HL-60 (cell line): ENCODE data around the gene TBC1D9B.

Experiments used
- DNase-seq, 2 experiments: peaks; one replicate each; pipeline ENCODE4 v3.0.0-alpha.2; 2010 to 2020; ENCODE audit warnings: low read depth in 1 of 2, low spot score in 1 of 2
- H3K27ac ChIP-seq: fragments of 250-450 bp; sonication (Bioruptor Pico); replicated peaks from 2 replicates; pipeline ENCODE4 v1.5.1; 2020; ENCODE audit warnings: mild to moderate bottlenecking, moderate library complexity
- H3K27me3 ChIP-seq: fragments of 250-450 bp; sonication (Bioruptor Pico); 2 replicates; pipeline ENCODE4 v1.5.1; 2021; ENCODE audit warnings: mild to moderate bottlenecking, moderate library complexity; ENCODE audit not compliant: insufficient read depth, poor library complexity, severe bottlenecking
- H3K4me3 ChIP-seq: replicated peaks from 2 replicates; pipeline ENCODE4 v1.5.1; 2011; ENCODE audit warnings: mild to moderate bottlenecking, control low read depth, low read length; ENCODE audit not compliant: insufficient read depth
- GABPA ChIP-seq: IDR thresholded peaks from 2 replicates; pipeline ENCODE4 v1.6.1; 2012; ENCODE audit warnings: low read depth
- POLR2AphosphoS5 ChIP-seq: IDR thresholded peaks from 2 replicates; pipeline ENCODE4 v1.6.1; 2012; ENCODE audit warnings: low read depth
- SPI1 ChIP-seq: IDR thresholded peaks from 2 replicates; pipeline ENCODE4 v1.6.1; 2012; ENCODE audit warnings: low read depth, mild to moderate bottlenecking, borderline replicate concordance
- TF ChIP-seq, protein P1 (sequence below): IDR thresholded peaks from 2 replicates; pipeline ENCODE4 v1.6.1; 2012; ENCODE audit warnings: low read depth; ENCODE audit not compliant: insufficient replicate concordance
- TF ChIP-seq, protein P2 (sequence below): IDR thresholded peaks from one replicate; pipeline ENCODE4 v1.5.1; 2011; ENCODE audit warnings: low read length, control low read depth, inconsistent platforms; ENCODE audit not compliant: insufficient read depth

Gene TBC1D9B

DNA sequence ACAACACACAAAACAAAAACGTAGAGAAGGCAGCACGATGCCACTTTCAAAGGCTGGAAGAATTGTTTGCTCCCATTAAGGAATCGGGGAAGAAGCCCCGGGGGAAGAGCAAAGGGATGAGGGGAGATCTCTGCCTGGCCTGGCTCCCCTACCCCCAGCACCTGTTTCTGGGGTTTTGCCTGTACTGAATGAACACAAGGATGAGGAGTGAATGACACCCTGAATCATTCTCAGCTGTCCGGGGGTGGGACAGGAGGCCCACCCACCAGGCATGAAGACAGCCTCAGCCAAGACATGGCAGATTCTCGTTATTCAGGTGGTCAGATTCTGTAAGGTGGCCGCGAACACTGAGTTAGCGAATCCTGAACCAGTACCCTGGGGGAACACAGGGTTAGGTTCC lies 7.5 kb downstream of the TBC1D9B start:
- H3K27ac ChIP-seq, result no peak overlapping the region
- TF ChIP-seq GABPA (no peak), SPI1 (no peak), POLR2AphosphoS5 (no peak)
- TF ChIP-seq, protein P1, sequence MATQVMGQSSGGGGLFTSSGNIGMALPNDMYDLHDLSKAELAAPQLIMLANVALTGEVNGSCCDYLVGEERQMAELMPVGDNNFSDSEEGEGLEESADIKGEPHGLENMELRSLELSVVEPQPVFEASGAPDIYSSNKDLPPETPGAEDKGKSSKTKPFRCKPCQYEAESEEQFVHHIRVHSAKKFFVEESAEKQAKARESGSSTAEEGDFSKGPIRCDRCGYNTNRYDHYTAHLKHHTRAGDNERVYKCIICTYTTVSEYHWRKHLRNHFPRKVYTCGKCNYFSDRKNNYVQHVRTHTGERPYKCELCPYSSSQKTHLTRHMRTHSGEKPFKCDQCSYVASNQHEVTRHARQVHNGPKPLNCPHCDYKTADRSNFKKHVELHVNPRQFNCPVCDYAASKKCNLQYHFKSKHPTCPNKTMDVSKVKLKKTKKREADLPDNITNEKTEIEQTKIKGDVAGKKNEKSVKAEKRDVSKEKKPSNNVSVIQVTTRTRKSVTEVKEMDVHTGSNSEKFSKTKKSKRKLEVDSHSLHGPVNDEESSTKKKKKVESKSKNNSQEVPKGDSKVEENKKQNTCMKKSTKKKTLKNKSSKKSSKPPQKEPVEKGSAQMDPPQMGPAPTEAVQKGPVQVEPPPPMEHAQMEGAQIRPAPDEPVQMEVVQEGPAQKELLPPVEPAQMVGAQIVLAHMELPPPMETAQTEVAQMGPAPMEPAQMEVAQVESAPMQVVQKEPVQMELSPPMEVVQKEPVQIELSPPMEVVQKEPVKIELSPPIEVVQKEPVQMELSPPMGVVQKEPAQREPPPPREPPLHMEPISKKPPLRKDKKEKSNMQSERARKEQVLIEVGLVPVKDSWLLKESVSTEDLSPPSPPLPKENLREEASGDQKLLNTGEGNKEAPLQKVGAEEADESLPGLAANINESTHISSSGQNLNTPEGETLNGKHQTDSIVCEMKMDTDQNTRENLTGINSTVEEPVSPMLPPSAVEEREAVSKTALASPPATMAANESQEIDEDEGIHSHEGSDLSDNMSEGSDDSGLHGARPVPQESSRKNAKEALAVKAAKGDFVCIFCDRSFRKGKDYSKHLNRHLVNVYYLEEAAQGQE, result no peak
- TF ChIP-seq, protein P2, sequence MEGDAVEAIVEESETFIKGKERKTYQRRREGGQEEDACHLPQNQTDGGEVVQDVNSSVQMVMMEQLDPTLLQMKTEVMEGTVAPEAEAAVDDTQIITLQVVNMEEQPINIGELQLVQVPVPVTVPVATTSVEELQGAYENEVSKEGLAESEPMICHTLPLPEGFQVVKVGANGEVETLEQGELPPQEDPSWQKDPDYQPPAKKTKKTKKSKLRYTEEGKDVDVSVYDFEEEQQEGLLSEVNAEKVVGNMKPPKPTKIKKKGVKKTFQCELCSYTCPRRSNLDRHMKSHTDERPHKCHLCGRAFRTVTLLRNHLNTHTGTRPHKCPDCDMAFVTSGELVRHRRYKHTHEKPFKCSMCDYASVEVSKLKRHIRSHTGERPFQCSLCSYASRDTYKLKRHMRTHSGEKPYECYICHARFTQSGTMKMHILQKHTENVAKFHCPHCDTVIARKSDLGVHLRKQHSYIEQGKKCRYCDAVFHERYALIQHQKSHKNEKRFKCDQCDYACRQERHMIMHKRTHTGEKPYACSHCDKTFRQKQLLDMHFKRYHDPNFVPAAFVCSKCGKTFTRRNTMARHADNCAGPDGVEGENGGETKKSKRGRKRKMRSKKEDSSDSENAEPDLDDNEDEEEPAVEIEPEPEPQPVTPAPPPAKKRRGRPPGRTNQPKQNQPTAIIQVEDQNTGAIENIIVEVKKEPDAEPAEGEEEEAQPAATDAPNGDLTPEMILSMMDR, result no peak
- H3K27me3 ChIP-seq, result no peaks in the 10 kb centered on the region
- no peak overlapping the region for H3K4me3 ChIP-seq
- DNase-seq, result no peak

DNA sequence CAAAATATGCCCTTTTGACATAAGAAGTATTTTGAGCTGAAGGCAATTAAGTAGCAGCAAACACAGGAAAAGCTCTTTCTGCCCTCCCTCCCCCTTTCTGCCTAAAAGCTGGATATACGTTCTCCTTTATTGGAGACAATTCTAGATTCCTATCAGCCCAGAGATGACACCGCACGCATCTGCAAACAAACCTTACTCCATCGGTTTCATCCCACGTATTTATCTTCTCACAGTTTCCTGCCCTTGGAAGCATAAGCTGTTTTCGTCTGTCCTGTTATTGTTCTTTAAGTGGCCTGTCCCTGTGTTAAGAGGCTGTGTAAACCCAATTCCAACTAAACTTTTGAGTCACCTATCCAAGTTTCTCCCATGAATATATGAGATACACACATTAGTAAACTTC lies 11.8 kb downstream of the TBC1D9B start:
- DNase-seq, result no peak

DNA sequence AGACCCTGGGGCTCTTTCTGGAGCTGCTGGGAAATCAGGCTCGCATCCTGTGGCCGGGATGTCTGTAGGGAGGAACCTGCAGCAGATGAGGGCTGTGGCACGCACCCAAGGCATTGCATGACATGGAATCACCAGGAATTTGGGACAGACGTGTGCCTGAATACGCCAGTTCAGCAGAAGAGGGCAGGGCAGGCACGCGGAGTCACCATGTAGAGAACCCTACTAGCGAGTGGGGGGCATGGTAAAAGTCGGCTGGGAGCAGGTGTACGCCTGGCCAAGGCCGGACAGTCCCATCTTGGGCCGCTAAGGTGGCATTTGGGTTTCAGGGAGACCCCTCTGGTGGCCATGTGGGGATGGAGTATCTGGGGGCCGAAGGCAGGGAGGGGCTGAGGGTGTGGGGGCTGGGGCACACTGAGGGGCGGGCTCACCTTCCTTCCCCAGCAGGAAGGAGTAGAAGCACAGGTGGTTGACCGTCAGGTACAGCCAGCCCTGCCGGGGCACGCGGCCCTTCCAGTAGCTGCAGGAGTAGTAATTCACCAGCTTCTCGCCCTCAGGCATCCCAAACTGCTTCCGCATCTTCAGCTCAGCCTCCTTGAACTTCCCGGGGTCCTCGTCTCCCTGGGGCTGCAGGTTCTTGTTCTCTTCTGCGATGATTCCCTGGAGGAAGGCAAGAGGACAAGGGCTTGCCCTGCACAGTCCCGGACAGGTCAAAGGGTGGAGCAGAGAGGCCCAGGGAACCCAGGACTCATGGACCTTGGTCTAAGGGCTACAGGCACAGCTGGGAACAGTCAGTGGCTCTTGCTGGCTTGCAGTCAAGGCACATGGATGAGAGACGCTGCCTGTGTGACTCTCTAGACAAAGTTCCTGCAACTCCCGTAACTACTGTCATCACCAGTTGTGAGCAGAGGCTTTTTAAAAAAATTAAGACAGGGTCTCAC lies 13.5 kb downstream of the TBC1D9B start:
- TF ChIP-seq SPI1 (no peak), POLR2AphosphoS5 (no peak)
- TF ChIP-seq, protein P1, result no peak
- no peaks in the 10 kb centered on the region for H3K27me3 ChIP-seq
- no peak overlapping the region for H3K27ac ChIP-seq
- no peak overlapping the region for H3K4me3 ChIP-seq
- DNase-seq, result no peak

More for the DNA sequence above, 11.8 kb downstream of the TBC1D9B start:
- no peaks in the 10 kb centered on the region for H3K27me3 ChIP-seq
- no peak overlapping the region for H3K27ac ChIP-seq
- TF ChIP-seq POLR2AphosphoS5, result no peak
- no peak for TF ChIP-seq SPI1
- TF ChIP-seq, protein P2, result no peak
- TF ChIP-seq, protein P1, result no peak
- no peak for TF ChIP-seq GABPA
- no peak overlapping the region for H3K4me3 ChIP-seq
